Naive B cell (primary cell): ENCODE measurements around the gene MYO1D. TPM values are rescaled to one million over a fixed set of nuclear protein-coding genes. Genes with fewer than 3 reads are reported as not detected.

Experiments
- ATAC-seq, 2 donors: fragments of 150-1000 bp; cut with Tn5 transposase; 2 replicates each; pipeline ENCODE4 v1.10.0; 2021; ENCODE audit warnings: low read depth in 2 of 2, mild to moderate bottlenecking in 2 of 2, moderate library complexity in 2 of 2
- DNase-seq: peaks from one replicate; pipeline ENCODE4 v3.0.0; 2022
- H3K27ac Mint-ChIP-seq, 6 donors: one replicate each; pipeline ENCODE4 v1.8.0; 2020 to 2022; ENCODE audit warnings: mild to moderate bottlenecking in 6 of 6, mixed read lengths in 6 of 6, moderate library complexity in 5 of 6, inconsistent platforms in 2 of 6
- H3K27me3 Mint-ChIP-seq, 3 donors: one replicate each; pipeline ENCODE4 v1.8.0; 2021 to 2022; ENCODE audit warnings: mixed read lengths in 3 of 3, mild to moderate bottlenecking in 1 of 3
- H3K36me3 Mint-ChIP-seq, 2 donors: one replicate each; pipeline ENCODE4 v1.8.0; 2020 to 2022; ENCODE audit warnings: mixed read lengths in 2 of 2, inconsistent platforms in 1 of 2, mild to moderate bottlenecking in 1 of 2
- H3K4me1 Mint-ChIP-seq, 3 donors: one replicate each; pipeline ENCODE4 v1.8.0; 2020 to 2022; ENCODE audit warnings: mixed read lengths in 3 of 3, inconsistent platforms in 1 of 3, mild to moderate bottlenecking in 1 of 3, moderate library complexity in 1 of 3
- H3K4me3 Mint-ChIP-seq, 8 donors: one replicate each; pipeline ENCODE4 v1.8.0; 2020 to 2022; ENCODE audit warnings: mild to moderate bottlenecking in 8 of 8, mixed read lengths in 8 of 8, moderate library complexity in 8 of 8, inconsistent platforms in 2 of 8
- H3K9me3 Mint-ChIP-seq, 7 donors: one replicate each; pipeline ENCODE4 v1.8.0; 2020 to 2022; ENCODE audit warnings: mixed read lengths in 7 of 7, mild to moderate bottlenecking in 5 of 7, inconsistent platforms in 2 of 7, moderate library complexity in 1 of 7
- polyA plus RNA-seq, 6 donors: library from polyadenylated mRNA; unstranded; fragments of 300-500 nt; fragmentation: Illumina TruSeq; gene quantifications; one replicate each; pipeline ENCODE4 v1.2.3, GENCODE V29; 2021; ENCODE audit warnings: low read depth in 6 of 6

MYO1D gene
- polyA plus RNA-seq, 6 donors from 2014 or later, result 1.9 to 3.7 (median 2.6) TPM

DNA sequence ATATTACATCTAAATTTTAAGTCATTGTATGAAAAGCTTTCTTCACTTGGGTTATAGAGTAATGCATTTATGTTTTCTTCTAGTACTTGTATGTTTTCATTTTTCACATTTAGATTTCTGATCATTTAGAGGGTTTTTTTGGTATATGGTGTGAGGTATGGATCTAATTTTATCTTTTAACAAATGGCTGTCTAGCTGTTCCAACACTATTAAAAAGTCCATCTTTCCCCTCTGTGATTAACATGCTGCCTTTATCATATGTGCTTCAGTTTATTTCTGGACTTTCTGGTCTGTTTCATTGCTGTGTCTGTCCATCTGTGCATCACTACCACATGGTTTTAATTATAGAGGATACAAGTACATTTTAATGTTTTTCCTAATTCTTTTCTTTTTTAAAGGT, 163.8 kb downstream of the MYO1D start:
- Mint-ChIP-seq H3K4me1 (no peaks in the 10 kb centered on the region), H3K9me3 (peaks cover 0 to 8% (median 1%) of the 10 kb centered on the region in 7 donors), H3K4me3 (no peak overlapping the region), H3K36me3 (peaks cover 0 to 9% of the 10 kb centered on the region in 2 donors), H3K27me3 (no peaks in the 10 kb centered on the region), H3K27ac (no peak overlapping the region)
- ATAC-seq (no peak), DNase-seq (no peak)

DNA sequence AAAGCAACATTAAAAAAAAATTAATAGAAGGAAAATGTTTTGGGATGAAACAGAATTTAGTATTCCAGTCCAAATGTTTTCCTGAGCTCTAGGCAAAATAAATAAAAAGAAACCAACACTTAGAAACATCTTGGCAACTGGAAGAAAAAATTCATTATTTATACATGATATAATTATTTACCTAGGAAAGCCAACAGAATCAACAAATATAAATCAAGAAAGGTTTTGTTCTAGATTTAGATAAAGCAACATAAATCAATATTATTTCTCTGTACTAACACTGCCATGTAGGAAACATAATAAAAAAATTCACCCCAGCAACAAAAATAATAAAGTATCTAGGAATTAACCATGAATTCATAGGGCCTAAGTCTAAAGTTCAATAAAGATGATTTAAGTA, 167.4 kb downstream of the MYO1D start:
- ATAC-seq, result no peak
- no peaks in the 10 kb centered on the region for H3K4me1 Mint-ChIP-seq
- H3K4me3 Mint-ChIP-seq, result no peak overlapping the region

DNA sequence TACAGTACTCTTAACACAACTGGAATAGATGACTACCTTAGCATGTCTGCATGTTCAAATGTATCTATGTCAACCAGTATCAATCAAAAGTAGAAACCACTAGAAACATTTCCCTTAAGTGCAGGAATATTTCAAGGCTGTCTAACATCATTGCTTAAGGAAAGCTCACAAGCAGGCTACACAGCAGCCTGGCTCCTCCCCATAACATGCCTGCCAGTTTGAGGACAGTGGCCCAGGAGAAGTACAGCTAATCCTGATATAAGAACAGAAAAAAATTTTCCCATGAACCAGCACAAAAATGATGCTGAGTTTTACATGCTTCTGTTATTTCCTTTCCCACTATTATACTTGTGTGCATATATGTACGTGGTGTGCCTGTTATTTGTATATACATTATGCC, 175.1 kb downstream of the MYO1D start:
- DNase-seq, result no peak
- ATAC-seq, result no peak
- no peak overlapping the region for H3K27ac Mint-ChIP-seq
- no peak overlapping the region for H3K4me3 Mint-ChIP-seq
- no peaks in the 10 kb centered on the region for H3K4me1 Mint-ChIP-seq
- H3K27me3 Mint-ChIP-seq, result no peaks in the 10 kb centered on the region
- H3K9me3 Mint-ChIP-seq, result no peaks in the 10 kb centered on the region
- no peaks in the 10 kb centered on the region for H3K36me3 Mint-ChIP-seq

More for the DNA sequence above, 167.4 kb downstream of the MYO1D start:
- H3K9me3 Mint-ChIP-seq, result peaks cover 0 to 7% (median 0%) of the 10 kb centered on the region in 7 donors
- H3K27ac Mint-ChIP-seq, result no peak overlapping the region
- peaks cover 0 to 9% of the 10 kb centered on the region in 2 donors for H3K36me3 Mint-ChIP-seq
- DNase-seq, result no peak
- H3K27me3 Mint-ChIP-seq, result no peaks in the 10 kb centered on the region

DNA sequence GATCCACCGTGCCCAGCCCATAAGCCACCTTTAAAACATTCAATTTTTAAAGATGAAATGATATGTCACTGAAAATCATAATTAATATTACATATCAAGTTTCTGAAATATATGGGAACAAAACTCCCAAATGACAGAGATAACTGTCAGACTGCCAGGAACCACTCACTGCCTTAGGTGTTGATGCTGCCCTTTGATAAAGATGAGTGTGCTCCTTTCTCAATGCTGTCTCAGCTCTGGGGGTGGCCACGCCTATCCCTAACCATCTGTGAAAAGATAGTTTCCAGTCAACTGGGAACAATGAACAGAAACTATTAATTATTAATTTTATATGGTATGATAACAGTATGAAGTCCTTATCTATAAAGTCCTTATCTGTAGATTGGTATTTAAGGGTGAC, 177.7 kb downstream of the MYO1D start:
- H3K4me1 Mint-ChIP-seq, result no peaks in the 10 kb centered on the region
- ATAC-seq, result no peak
- H3K27me3 Mint-ChIP-seq, result peaks cover 0 to 8% (median 5%) of the 10 kb centered on the region in 3 donors
- DNase-seq, result no peak
- no peaks in the 10 kb centered on the region for H3K36me3 Mint-ChIP-seq
- peaks cover 0 to 2% (median 0%) of the 10 kb centered on the region in 7 donors for H3K9me3 Mint-ChIP-seq
- H3K4me3 Mint-ChIP-seq, result no peak overlapping the region
- no peak overlapping the region for H3K27ac Mint-ChIP-seq

DNA sequence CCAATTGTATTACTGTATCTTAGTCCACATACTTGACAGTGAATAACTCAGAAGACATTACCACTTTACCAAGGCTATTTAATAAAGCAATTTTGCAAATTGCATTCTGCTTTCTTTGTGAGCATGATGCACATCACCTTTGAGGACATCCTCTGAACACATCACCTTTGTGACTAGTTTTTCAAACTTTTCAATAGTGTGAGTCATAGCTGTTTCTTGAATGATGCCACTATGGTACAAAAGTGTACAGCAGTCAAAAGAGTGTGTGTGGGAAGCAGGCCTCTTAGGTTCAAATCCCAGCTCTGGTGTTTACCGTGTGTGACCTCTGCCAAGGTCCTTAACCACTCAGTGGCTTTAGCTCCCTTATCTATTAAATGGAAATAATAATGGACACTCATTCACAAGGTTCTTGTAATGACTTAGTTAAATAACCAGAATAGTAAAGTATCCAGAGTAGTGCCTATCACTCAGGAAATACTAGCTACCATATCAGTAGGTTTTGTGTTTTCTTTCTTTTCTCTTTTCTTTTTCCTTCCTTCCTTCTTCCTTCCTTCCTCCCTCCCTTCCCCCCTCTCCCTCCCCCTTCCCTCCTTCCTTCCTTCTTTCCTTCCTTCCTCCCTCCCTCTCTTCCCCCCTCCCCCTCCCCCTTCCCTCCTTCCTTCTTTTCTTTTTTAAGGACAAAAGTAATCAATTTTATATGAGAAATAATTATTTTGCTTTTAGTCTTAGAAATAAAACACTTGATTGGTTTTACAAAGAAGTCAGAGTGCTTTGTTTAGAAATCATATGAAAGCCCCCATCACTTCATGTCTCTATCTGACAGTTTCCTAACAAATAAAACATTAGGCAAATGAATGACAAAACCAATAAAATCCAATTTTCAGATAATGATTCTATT, 178.9 kb downstream of the MYO1D start:
- Mint-ChIP-seq H3K27me3 (peaks cover 0 to 8% (median 5%) of the 10 kb centered on the region in 3 donors), H3K9me3 (peaks cover 0 to 2% (median 0%) of the 10 kb centered on the region in 7 donors), H3K27ac (no peak overlapping the region), H3K4me1 (no peaks in the 10 kb centered on the region), H3K36me3 (no peaks in the 10 kb centered on the region), H3K4me3 (no peak overlapping the region)
- no peak for DNase-seq
- no peak for ATAC-seq

DNA sequence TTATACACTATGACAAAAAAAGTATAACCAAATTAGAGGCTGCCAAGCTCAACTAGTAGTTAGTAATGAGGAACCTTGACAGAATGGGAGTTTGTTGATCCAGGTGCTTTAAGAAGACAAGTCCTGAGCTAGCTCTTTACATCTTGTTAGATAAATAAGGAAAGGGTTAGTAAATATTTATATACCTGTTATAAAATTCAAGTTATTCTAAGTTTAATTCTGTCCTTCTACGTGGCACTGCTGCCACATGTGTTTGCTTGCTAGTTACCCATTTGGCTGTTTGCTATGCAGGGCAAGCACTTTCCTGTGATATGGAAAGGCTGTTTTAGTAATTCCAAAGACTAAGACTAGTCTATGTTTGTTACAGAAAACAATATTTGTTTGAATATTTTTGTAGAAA, 180.5 kb downstream of the MYO1D start:
- no peak overlapping the region for H3K4me3 Mint-ChIP-seq
- no peak for ATAC-seq

DNA sequence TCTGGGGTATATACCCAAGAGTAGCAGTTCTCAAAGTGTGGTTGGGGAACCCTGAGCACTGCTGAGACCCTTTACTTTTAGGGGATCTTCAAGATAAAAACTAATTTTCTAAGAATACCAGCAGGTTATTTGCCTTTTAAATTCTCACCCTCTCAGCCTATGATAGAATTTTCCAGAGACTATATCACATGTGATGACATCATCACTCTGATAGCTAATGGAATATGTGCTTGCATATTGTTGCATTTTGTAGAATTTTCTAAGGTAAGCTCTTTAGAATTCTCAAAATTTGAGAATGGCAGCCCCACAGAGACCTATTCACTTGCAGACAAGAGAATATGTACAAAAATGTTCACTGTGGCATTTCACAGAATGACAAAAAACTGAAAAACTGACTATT, 181.1 kb downstream of the MYO1D start:
- DNase-seq, result no peak
- Mint-ChIP-seq H3K27ac (no peak overlapping the region), H3K4me3 (no peak overlapping the region), H3K36me3 (no peaks in the 10 kb centered on the region), H3K27me3 (peaks cover 0 to 8% (median 5%) of the 10 kb centered on the region in 3 donors), H3K4me1 (no peaks in the 10 kb centered on the region), H3K9me3 (peaks cover 0 to 2% (median 0%) of the 10 kb centered on the region in 7 donors)
- ATAC-seq, result no peak

More for the DNA sequence above, 180.5 kb downstream of the MYO1D start:
- Mint-ChIP-seq H3K27ac (no peak overlapping the region), H3K27me3 (peaks cover 0 to 8% (median 5%) of the 10 kb centered on the region in 3 donors), H3K4me1 (no peaks in the 10 kb centered on the region), H3K9me3 (peaks cover 0 to 2% (median 0%) of the 10 kb centered on the region in 7 donors), H3K36me3 (no peaks in the 10 kb centered on the region)
- no peak for DNase-seq

DNA sequence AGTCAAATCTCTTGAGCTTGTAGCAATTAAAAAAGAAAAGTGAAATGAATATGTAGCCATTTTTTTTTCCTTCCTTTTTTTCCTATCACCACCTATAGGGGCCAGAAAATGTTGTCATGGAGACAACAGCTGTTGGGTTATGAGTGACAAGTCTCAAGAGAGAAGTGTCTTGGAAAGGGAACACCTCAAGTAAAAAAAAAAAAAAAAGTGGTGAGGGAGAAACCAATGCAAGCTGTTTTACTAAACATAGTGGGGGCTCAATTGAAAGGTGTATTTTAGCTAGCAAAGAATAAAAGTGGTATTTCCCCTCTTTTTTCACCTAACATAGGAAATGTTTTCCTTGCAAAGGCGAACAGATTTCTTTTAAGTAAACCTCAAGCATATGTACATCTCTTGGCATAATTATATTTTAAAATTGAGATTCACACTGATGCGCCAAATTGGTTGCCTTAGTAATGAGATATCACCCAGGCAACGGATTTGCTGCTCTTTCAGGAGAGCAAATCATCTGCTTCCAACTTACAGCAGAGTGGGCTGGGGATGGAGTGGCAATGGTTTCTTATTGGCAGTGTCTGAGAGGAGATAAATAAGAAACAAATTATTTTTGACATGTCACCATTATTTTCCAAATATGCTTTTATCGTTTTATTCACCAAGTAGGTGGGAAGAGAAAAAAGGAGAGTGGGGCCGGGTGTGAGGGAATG, 183.6 kb downstream of the MYO1D start:
- Mint-ChIP-seq H3K27ac (no peak overlapping the region), H3K4me3 (no peak overlapping the region), H3K36me3 (no peaks in the 10 kb centered on the region), H3K4me1 (peaks cover 0 to 6% (median 5%) of the 10 kb centered on the region in 3 donors), H3K27me3 (peaks cover 0 to 8% (median 5%) of the 10 kb centered on the region in 3 donors), H3K9me3 (peaks cover 0 to 2% (median 0%) of the 10 kb centered on the region in 7 donors)
- DNase-seq, result no peak
- ATAC-seq, result no peak

DNA sequence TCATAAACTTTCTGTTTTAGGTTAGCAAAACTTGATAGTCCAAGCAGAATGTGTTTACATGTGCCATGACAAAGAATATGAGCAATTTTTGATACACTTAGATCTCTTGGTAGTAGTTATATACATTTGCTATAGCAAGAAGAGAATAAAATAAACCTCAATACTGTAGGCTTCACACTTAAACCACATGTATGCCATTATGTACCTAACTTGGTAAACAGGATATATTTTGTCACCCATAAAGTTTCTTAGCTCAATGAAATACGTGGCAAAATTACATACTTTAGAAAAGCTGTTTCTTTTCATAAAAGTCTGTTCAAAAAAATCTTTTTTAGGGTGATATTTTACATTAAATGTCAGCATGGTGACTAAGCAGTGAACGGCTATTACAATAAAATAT, 184.7 kb downstream of the MYO1D start:
- Mint-ChIP-seq H3K9me3 (peaks cover 0 to 2% (median 0%) of the 10 kb centered on the region in 7 donors), H3K4me3 (no peak overlapping the region), H3K27ac (no peak overlapping the region), H3K36me3 (no peaks in the 10 kb centered on the region), H3K27me3 (peaks cover 0 to 8% (median 5%) of the 10 kb centered on the region in 3 donors), H3K4me1 (peaks cover 0 to 10% (median 5%) of the 10 kb centered on the region in 3 donors)
- no peak for ATAC-seq
- DNase-seq, result no peak

DNA sequence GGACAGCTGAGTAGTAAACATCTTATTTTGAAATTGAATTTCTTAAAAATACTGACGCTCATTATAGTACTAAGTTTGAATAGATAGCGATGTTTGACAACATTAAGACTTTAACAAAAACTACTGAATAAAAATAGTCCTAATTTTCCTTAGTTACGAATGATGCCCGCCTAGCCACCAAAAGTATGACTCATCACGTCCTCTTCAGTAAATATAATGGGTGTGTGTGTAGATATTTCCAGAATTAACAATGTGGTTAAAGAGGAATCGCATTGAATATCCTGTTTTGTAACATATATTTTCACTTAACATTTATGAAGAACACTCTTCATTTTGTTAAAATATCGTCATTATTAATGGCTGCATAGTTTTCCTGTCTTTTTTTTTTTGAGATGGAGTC, 187.6 kb downstream of the MYO1D start:
- peaks cover 0 to 10% (median 5%) of the 10 kb centered on the region in 3 donors for H3K4me1 Mint-ChIP-seq
- no peaks in the 10 kb centered on the region for H3K9me3 Mint-ChIP-seq
- no peak for ATAC-seq
- no peak for DNase-seq
- H3K4me3 Mint-ChIP-seq, result no peak overlapping the region
- no peaks in the 10 kb centered on the region for H3K36me3 Mint-ChIP-seq
- no peak overlapping the region for H3K27ac Mint-ChIP-seq
- H3K27me3 Mint-ChIP-seq, result peaks cover 0 to 7% (median 3%) of the 10 kb centered on the region in 3 donors

DNA sequence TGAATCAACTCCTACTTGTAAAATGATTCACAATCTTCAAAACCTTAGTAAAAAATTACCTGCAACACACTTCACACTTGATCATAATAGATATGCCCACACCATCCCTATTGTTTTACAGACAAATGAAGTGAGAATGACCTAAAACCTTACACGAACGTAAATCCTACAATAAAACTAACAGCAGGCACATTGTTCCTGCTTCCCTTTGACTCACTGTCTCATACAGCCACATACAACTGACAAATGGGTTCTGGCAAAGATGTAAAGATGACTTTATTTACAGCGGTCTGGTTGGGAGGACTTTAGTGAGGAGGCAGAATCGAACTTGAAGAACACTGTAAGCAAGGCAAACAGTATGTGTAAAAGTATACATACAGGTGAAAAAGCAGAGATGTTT, 188.7 kb downstream of the MYO1D start:
- no peak for ATAC-seq
- H3K27me3 Mint-ChIP-seq, result peaks cover 0 to 7% (median 7%) of the 10 kb centered on the region in 3 donors
- H3K4me1 Mint-ChIP-seq, result peaks cover 0 to 10% (median 5%) of the 10 kb centered on the region in 3 donors
- no peak overlapping the region for H3K4me3 Mint-ChIP-seq
- no peak overlapping the region for H3K27ac Mint-ChIP-seq
- no peak for DNase-seq
- no peaks in the 10 kb centered on the region for H3K9me3 Mint-ChIP-seq
- H3K36me3 Mint-ChIP-seq, result no peaks in the 10 kb centered on the region

DNA sequence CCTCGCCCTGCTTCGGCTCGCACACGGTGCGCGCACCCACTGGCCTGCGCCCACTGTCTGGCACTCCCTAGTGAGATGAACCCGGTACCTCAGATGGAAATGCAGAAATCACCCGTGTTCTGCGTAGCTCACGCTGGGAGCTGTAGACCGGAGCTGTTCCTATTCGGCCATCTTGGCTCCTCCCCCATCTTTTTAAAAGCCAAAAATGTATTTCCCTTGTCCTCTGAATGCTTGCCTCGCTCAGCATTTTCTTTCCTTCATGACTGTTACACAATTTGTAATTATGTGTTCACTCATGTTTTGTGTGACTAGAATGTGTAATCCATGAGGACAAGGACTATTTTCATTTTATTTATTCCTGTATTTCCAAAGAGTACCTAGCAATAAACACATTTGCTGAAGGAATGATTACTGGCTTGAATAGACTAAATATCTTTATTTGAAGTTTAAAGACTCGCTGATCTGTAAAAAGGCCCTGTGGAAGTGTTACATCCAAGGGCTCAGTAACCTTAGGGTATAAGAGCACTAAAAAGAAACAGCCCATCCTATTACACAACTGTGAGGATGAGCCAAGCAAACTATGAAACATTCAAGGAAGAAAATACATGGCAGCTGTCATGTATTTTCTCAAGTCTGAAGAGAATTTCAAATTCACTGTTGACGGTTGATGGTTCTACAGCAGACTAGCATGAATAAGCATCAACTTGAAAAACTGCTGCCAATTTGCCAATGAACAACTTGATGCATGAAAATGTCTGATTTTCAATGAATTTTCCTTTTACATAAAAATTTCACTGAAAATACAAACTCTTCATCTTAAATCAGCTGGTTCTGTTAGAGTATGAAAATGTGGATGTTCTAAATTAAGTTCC, 192.6 kb downstream of the MYO1D start:
- Mint-ChIP-seq H3K4me3 (no peak overlapping the region), H3K36me3 (no peaks in the 10 kb centered on the region), H3K27me3 (peaks cover 0 to 7% (median 7%) of the 10 kb centered on the region in 3 donors), H3K4me1 (peaks cover 0 to 10% (median 5%) of the 10 kb centered on the region in 3 donors), H3K27ac (no peak overlapping the region), H3K9me3 (peaks cover 0 to 4% (median 0%) of the 10 kb centered on the region in 7 donors)
- DNase-seq (no peak), ATAC-seq (no peak)

DNA sequence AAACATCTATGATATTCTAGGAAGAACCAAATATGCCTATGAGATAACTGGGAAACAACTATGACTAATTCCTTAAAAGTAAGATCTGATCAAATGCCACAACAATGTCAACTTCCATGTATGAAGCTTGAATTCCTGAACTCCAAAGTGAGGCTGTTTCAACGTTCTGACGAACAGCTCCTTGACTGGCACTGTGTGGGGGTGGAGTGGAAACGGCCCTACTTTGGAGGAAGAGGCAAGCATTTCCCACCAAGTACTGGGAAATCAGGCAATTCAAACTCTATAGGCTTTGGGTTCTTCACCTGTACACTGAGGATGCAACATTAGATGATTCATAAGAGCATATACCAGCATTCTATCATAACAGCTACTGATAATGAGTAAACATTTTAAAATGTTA, 203.0 kb downstream of the MYO1D start:
- Mint-ChIP-seq H3K27me3 (peaks cover 0 to 4% (median 0%) of the 10 kb centered on the region in 3 donors), H3K9me3 (peaks cover 7 to 24% (median 12%) of the 10 kb centered on the region in 7 donors), H3K4me3 (no peak overlapping the region), H3K36me3 (peaks cover 9% of the 10 kb centered on the region in 2 donors), H3K27ac (no peak overlapping the region), H3K4me1 (no peaks in the 10 kb centered on the region)
- no peak for DNase-seq
- ATAC-seq, result no peak
